GM12864 (cell line): ENCODE data around the gene RUVBL1.

Source experiments
- DNase-seq: peaks from one replicate; pipeline ENCODE4 v3.0.0-alpha.2; 2011; ENCODE audit warnings: low read depth
- H3K4me3 ChIP-seq: 2 replicates; pipeline ENCODE4 v1.5.1; 2011; ENCODE audit warnings: mild to moderate bottlenecking, low read depth, low read length, control low read depth
- CTCF ChIP-seq: IDR thresholded peaks from 2 replicates; pipeline ENCODE4 v1.5.1; 2011; ENCODE audit warnings: low read depth, mild to moderate bottlenecking, moderate library complexity, low read length, control low read depth, inconsistent platforms; ENCODE audit errors: missing control alignments

The RUVBL1 gene

GRCh38 chr3:128131897-128132646 lies 8.5 kb upstream of the RUVBL1 start:
- TF ChIP-seq CTCF = no peak

GRCh38 chr3:128128251-128128650 lies 4.6 kb upstream of the RUVBL1 start:
- no peak for DNase-seq
- no peak for TF ChIP-seq CTCF
- no peak overlapping the region for H3K4me3 ChIP-seq

More at GRCh38 chr3:128131897-128132646, 8.5 kb upstream of the RUVBL1 start:
- no peak overlapping the region for H3K4me3 ChIP-seq
- DNase-seq = no peak

- no peak for TF ChIP-seq CTCF
- DNase-seq = no peak
- no peak overlapping the region for H3K4me3 ChIP-seq
These were observed 3.6 kb upstream of the RUVBL1 start for GRCh38 chr3:128127236-128127635.

GRCh38 chr3:128123156-128123537 lies 465 bp downstream of the RUVBL1 start:
- TF ChIP-seq CTCF = no peak
- peak overlapping the region; percentile 90 for H3K4me3 ChIP-seq
- no peak for DNase-seq

DNA sequence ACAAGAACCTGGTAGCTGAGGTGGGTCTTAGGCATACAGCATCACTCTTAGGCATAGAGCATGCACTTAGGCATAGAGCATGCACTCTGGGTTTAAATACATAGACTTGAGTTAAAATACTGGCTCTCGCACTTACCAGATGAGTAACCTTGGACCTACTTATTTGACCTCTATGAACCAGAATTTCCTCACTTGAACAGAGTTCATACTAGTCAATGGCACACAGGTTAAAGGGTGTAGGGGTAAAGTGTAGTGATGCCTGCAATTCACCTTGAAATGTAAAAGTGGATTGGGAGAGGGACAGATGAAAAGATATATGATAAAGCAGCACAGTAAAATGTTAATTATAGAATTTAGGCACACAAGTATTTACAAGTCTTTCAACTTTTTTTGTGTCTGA lies 1.6 kb downstream of the RUVBL1 start:
- TF ChIP-seq CTCF = no peak
- no peak overlapping the region; the same call in 1 of the 2 replicates for H3K4me3 ChIP-seq
- no peak for DNase-seq

GRCh38 chr3:128113817-128114794 lies 9.5 kb downstream of the RUVBL1 start:
- no peak for TF ChIP-seq CTCF
- no peak for DNase-seq
- peak overlapping the region; percentile 6 for H3K4me3 ChIP-seq
